Calu3 (cell line): ENCODE results near the gene UBE2G1. TPM values are rescaled to one million over a fixed set of nuclear protein-coding genes. Genes with fewer than 3 reads are reported as not detected.

Experiments used
- Bru-seq: library from RNA; stranded (reverse); fragments of 400-500 nt; gene quantifications from one replicate; lab custom pipeline; 2021; lab: Mats Ljungman, UMichigan
- BruChase-seq, 2 experiments: library from RNA; stranded (reverse); fragments of 400-500 nt; gene quantifications; one replicate each; lab custom pipeline; 2021; lab: Mats Ljungman, UMichigan
- BruUV-seq: library from RNA; stranded (reverse); fragments of 400-500 nt; replicated peaks from 2 replicates; lab custom pipeline; 2021; lab: Mats Ljungman, UMichigan
- CTCF ChIA-PET: fragments of 300-600 bp; sonication (Branson Sonifier 250); formaldehyde crosslinking; loops from one replicate; lab custom pipeline; 2022; ENCODE audit warnings: antibody characterized with exemption; lab: Charles Lee
- DNase-seq: peaks from one replicate; pipeline ENCODE4 v3.0.0; 2022
- H3K27ac Mint-ChIP-seq: one replicate; pipeline ENCODE4 v1.8.0; 2022; ENCODE audit warnings: mixed read lengths; ENCODE audit not compliant: unreplicated experiment
- H3K27me3 Mint-ChIP-seq: one replicate; pipeline ENCODE4 v1.8.0; 2022; ENCODE audit warnings: mixed read lengths; ENCODE audit not compliant: unreplicated experiment
- H3K36me3 Mint-ChIP-seq: one replicate; pipeline ENCODE4 v1.8.0; 2022; ENCODE audit warnings: mild to moderate bottlenecking, moderate library complexity, mixed read lengths; ENCODE audit not compliant: insufficient read depth, unreplicated experiment
- H3K4me1 Mint-ChIP-seq: one replicate; pipeline ENCODE4 v1.8.0; 2022; ENCODE audit warnings: mild to moderate bottlenecking, low read depth, mixed read lengths; ENCODE audit not compliant: unreplicated experiment
- H3K4me3 Mint-ChIP-seq: one replicate; pipeline ENCODE4 v1.8.0; 2022; ENCODE audit warnings: mild to moderate bottlenecking, low read depth, moderate library complexity, mixed read lengths; ENCODE audit not compliant: unreplicated experiment
- H3K9me3 Mint-ChIP-seq: one replicate; pipeline ENCODE4 v1.8.0; 2022; ENCODE audit warnings: low read depth, mixed read lengths; ENCODE audit not compliant: unreplicated experiment
- CTCF ChIP-seq: fragments of 200-600 bp; IDR thresholded peaks from one replicate; pipeline ENCODE4 v1.8.0; 2022; ENCODE audit warnings: antibody characterized with exemption; ENCODE audit not compliant: unreplicated experiment
- intact Hi-C: fragments of 100-400 bp; cut with micrococcal nuclease; formaldehyde crosslinking; loops from one replicate; pipeline ENCODE4 v1.10.0; 2022; ENCODE audit not compliant: unreplicated experiment
- long read RNA-seq: library from polyadenylated mRNA; stranded (forward); transcript quantifications from one replicate; pipeline ENCODE4 v2.0.0, GENCODE V29; 2022
- total RNA-seq: library from RNA; stranded (reverse); gene quantifications from 2 replicates; pipeline ENCODE4 v1.2.3, GENCODE V29; 2022

The UBE2G1 gene
- 52.0 and 52.5 TPM in 2 replicates for total RNA-seq
- percentile 82 among the genes with signal in this experiment for Bru-seq, nascent RNA
- BruChase-seq, experiment 1, labeled RNA remaining after a 6-hour chase = percentile 80 among the genes with signal in this experiment
- percentile 76 among the genes with signal in this experiment for BruChase-seq, experiment 2, labeled RNA remaining after a 2-hour chase
- long read RNA-seq, transcript UBE2G1-201 (6 exons, 3,974 nt) = major isoform, 54 of 66 reads
- long read RNA-seq, partial matches to known transcripts = 1 of 66 reads
- long read RNA-seq, other reads (novel, unspliced or antisense) = 8 of 66 reads

- CTCF ChIA-PET = interaction anchor here (1.0 kb wide), 1 partner anchor 167 kb away, joined by 6 read pairs; no protein-coding TSS in a partner anchor
- peak; percentile 95 for DNase-seq
Measured at GRCh38 chr17:4366327-4367063, at the start of gene UBE2G1. TSS of gene UBE2G1 (minus strand) at chr17:4366675. CDS start at chr17:4366316, 359 bp downstream.

GRCh38 chr17:4412933-4413831 is 46.7 kb upstream of the UBE2G1 start:
- Mint-ChIP-seq H3K4me1 (no peaks in the 10 kb centered on the region), H3K4me3 (no peak overlapping the region), H3K27me3 (no peaks in the 10 kb centered on the region), H3K9me3 (no peaks in the 10 kb centered on the region), H3K36me3 (no peaks in the 10 kb centered on the region), H3K27ac (no peak overlapping the region)
- CTCF ChIA-PET = interaction anchor here (0.5 to 1.7 kb wide), 5 partner anchors 33 to 253 kb away, joined by 3 to 9 read pairs (median 6); no protein-coding TSS in a partner anchor
- no TSS peak for BruUV-seq
- DNase-seq = peak; percentile 89
- TF ChIP-seq CTCF = peak; percentile 78
- intact Hi-C loops = loop anchor here (1.0 to 5.0 kb wide), 2 partner anchors 198 to 211 kb away; no protein-coding TSS in a partner anchor

More at GRCh38 chr17:4366327-4367063, at the start of gene UBE2G1:
- Mint-ChIP-seq H3K4me1 (no peaks in the 10 kb centered on the region), H3K27ac (no peak within 1 kb of the TSS), H3K36me3 (peaks cover 13% of the 10 kb centered on the region), H3K27me3 (no peaks in the 10 kb centered on the region), H3K9me3 (no peaks in the 10 kb centered on the region), H3K4me3 (peak within 1 kb of the TSS; percentile 86)
- no TSS peak for BruUV-seq
- no peak for TF ChIP-seq CTCF
- intact Hi-C loops = no loop called here

- Mint-ChIP-seq H3K27ac (no peak overlapping the region), H3K9me3 (no peaks in the 10 kb centered on the region), H3K36me3 (no peaks in the 10 kb centered on the region), H3K4me1 (no peaks in the 10 kb centered on the region), H3K4me3 (no peak overlapping the region), H3K27me3 (no peaks in the 10 kb centered on the region)
- CTCF ChIA-PET = interaction anchor here (0.6 to 0.7 kb wide), 2 partner anchors 9 to 13 kb away, joined by 4 to 5 read pairs; no protein-coding TSS in a partner anchor
- TF ChIP-seq CTCF = no peak
- no TSS peak for BruUV-seq
- intact Hi-C loops = loop anchor here (5.0 kb wide), 1 partner anchor 209 kb away; no protein-coding TSS in a partner anchor
- no peak for DNase-seq
Measured at GRCh38 chr17:4411201-4411600, 44.7 kb upstream of the UBE2G1 start.

- Mint-ChIP-seq H3K9me3 (no peaks in the 10 kb centered on the region), H3K36me3 (no peaks in the 10 kb centered on the region), H3K4me1 (no peaks in the 10 kb centered on the region), H3K4me3 (no peak overlapping the region), H3K27ac (no peak overlapping the region), H3K27me3 (no peaks in the 10 kb centered on the region)
- no peak for TF ChIP-seq CTCF
- CTCF ChIA-PET = no interaction called here
- intact Hi-C loops = loop anchor here (5.0 kb wide), 1 partner anchor 207 kb away; no protein-coding TSS in a partner anchor
- BruUV-seq = no TSS peak
- DNase-seq = no peak
Measured at GRCh38 chr17:4409659-4410058, 43.2 kb upstream of the UBE2G1 start.
